K562 (cell line): ENCODE results near the gene WDR47. TPM values are rescaled to one million over a fixed set of nuclear protein-coding genes. Genes with fewer than 3 reads are reported as not detected.

Experiments
- ARID2 ChIP-seq: fragments of 450-650 bp; IDR thresholded peaks from 2 replicates; pipeline ENCODE4 v1.6.1; 2017; ENCODE audit warnings: antibody characterized with exemption, mild to moderate bottlenecking
- ATF1 ChIP-seq, 2 experiments: fragments of 450-650 bp in 1 of 2; IDR thresholded peaks; 2 replicates each; pipeline ENCODE4 v1.6.1; 2016; ENCODE audit warnings: missing compliant biosample characterization in 1 of 2, missing genetic modification characterization in 1 of 2
- CHD4 ChIP-seq: fragments of 200-600 bp; sonication (generic); IDR thresholded peaks from 3 replicates; pipeline ENCODE4 v1.6.1; 2012; ENCODE audit warnings: low read depth, mild to moderate bottlenecking, mixed read lengths, low read length, inconsistent platforms; ENCODE audit not compliant: insufficient read depth, insufficient replicate concordance, poor library complexity, severe bottlenecking
- GTF2B ChIP-seq: IDR thresholded peaks from 2 replicates; pipeline ENCODE4 v1.6.1; 2011; ENCODE audit not compliant: insufficient read length; ENCODE audit errors: extremely low read depth
- HCFC1 ChIP-seq: IDR thresholded peaks from 2 replicates; pipeline ENCODE4 v1.6.1; 2012; ENCODE audit warnings: low read depth, low read length, improper control_type of control experiment
- KDM4B ChIP-seq, 2 experiments: fragments of 450-650 bp in 1 of 2; sonication (generic) in 1 of 2; IDR thresholded peaks; 2 replicates each; pipeline ENCODE4 v1.6.1; 2016 to 2017; ENCODE audit warnings: borderline replicate concordance in 2 of 2, antibody characterized with exemption in 1 of 2, low read depth in 1 of 2, mild to moderate bottlenecking in 1 of 2
- KLF13 ChIP-seq: fragments of 450-650 bp; IDR thresholded peaks from 2 replicates; pipeline ENCODE4 v1.6.1; 2016; ENCODE audit warnings: missing genetic modification characterization, low read depth, mild to moderate bottlenecking, missing compliant biosample characterization, moderate library complexity, borderline replicate concordance
- MBD2 ChIP-seq: sonication (generic); IDR thresholded peaks from 2 replicates; pipeline ENCODE4 v1.6.1; 2016; ENCODE audit warnings: low read depth, borderline replicate concordance
- MYC ChIP-seq, 2 experiments: fragments of 250-450 bp in 1 of 2; sonication (Bioruptor Pico) in 1 of 2; IDR thresholded peaks; 2 replicates each; pipeline versions ENCODE4 v1.5.1 to v1.6.1; 2012 to 2021; ENCODE audit warnings: low read depth in 2 of 2, borderline replicate concordance in 1 of 2, improper control_type of control experiment in 1 of 2, low read length in 1 of 2, mild to moderate bottlenecking in 1 of 2, moderate library complexity in 1 of 2
- NCOA1 ChIP-seq: fragments of 450-650 bp; IDR thresholded peaks from 2 replicates; pipeline ENCODE4 v1.6.1; 2016; ENCODE audit warnings: low read depth
- NCOA6 ChIP-seq: fragments of 450-650 bp; IDR thresholded peaks from 2 replicates; pipeline ENCODE4 v1.6.1; 2017; ENCODE audit warnings: mild to moderate bottlenecking
- PCBP2 ChIP-seq: fragments of 200-400 bp; formaldehyde crosslinking; IDR thresholded peaks from 2 replicates; pipeline ENCODE4 v1.6.1; 2018; ENCODE audit warnings: low read length, low read depth, mild to moderate bottlenecking, moderate library complexity; ENCODE audit not compliant: poor library complexity, severe bottlenecking
- PHB2 ChIP-seq: fragments of 450-650 bp; IDR thresholded peaks from 2 replicates; pipeline ENCODE4 v1.6.1; 2017; ENCODE audit warnings: low read depth
- PTRF ChIP-seq: fragments of 450-650 bp; IDR thresholded peaks from 2 replicates; pipeline ENCODE4 v1.6.1; 2016; ENCODE audit warnings: mild to moderate bottlenecking, missing genetic modification characterization, missing compliant biosample characterization
- RCOR1 ChIP-seq, 2 experiments: IDR thresholded peaks; 2 replicates each; pipeline ENCODE4 v1.6.1; 2012; ENCODE audit warnings: low read depth in 2 of 2, low read length in 2 of 2, borderline replicate concordance in 1 of 2, improper control_type of control experiment in 1 of 2
- SMAD1 ChIP-seq: fragments of 150-350 bp; IDR thresholded peaks from 2 replicates; pipeline ENCODE4 v1.6.1; 2014; ENCODE audit warnings: low read length, low read depth; ENCODE audit not compliant: partially characterized antibody
- SRSF3 ChIP-seq: fragments of 200-400 bp; formaldehyde crosslinking; IDR thresholded peaks from 2 replicates; pipeline ENCODE4 v1.6.1; 2016; ENCODE audit warnings: mild to moderate bottlenecking, low read length, moderate library complexity; ENCODE audit not compliant: insufficient read depth
- ZBTB17 ChIP-seq: fragments of 450-650 bp; formaldehyde crosslinking; IDR thresholded peaks from 2 replicates; pipeline ENCODE4 v1.4.0; 2020; ENCODE audit warnings: mild to moderate bottlenecking
- ZNF146 ChIP-seq: IDR thresholded peaks from one replicate; pipeline ENCODE4 v1.6.1; 2018; ENCODE audit warnings: missing compliant biosample characterization; ENCODE audit not compliant: unreplicated experiment
- ZNF316 ChIP-seq: fragments of 450-650 bp; IDR thresholded peaks from 2 replicates; pipeline ENCODE4 v1.6.1; 2016
- ZNF586 ChIP-seq: fragments of 450-650 bp; formaldehyde crosslinking; conservative IDR thresholded peaks from 2 replicates; pipeline ENCODE4 v1.4.0; 2020; ENCODE audit warnings: mild to moderate bottlenecking, moderate library complexity
- ZNF592 ChIP-seq: fragments of 450-650 bp; IDR thresholded peaks from 2 replicates; pipeline ENCODE4 v1.6.1; 2017; ENCODE audit warnings: antibody characterized with exemption, mild to moderate bottlenecking
- ZNF695 ChIP-seq: fragments of 450-650 bp; formaldehyde crosslinking; IDR thresholded peaks from 2 replicates; pipeline ENCODE4 v1.4.0; 2020; ENCODE audit warnings: mild to moderate bottlenecking, moderate library complexity
- ZNF780A ChIP-seq: fragments of 250-450 bp; sonication (Bioruptor Pico); IDR thresholded peaks from 2 replicates; pipeline ENCODE4 v1.5.0; 2021; ENCODE audit warnings: mild to moderate bottlenecking
- polyA plus RNA-seq, 8 experiments: library from polyadenylated mRNA; depleted of rRNA in 4 of 8; stranded (reverse) in 5 of 8; unstranded in 3 of 8; fragments of >200 nt; fragmentation: Nextera tagmentation in 2 of 8; fragmentation: Illumina TruSeq in 1 of 8; extraction: Ambion mirVana in 2 of 8; extraction: Trizol in 1 of 8; gene quantifications; 2 replicates each; pipeline versions ENCODE4 v1.2.1 to v1.2.3, GENCODE V29; 2011 to 2014; ENCODE audit warnings: inconsistent platforms in 1 of 8, missing spikeins in 1 of 8
- total RNA-seq, 7 experiments: library from RNA; depleted of rRNA in 6 of 7; stranded (reverse); fragments of >200 nt in 6 of 7; fragmentation: Illumina TruSeq in 2 of 7; extraction: Trizol in 2 of 7; gene quantifications; 2 replicates each; pipeline versions ENCODE4 v1.2.1 to v1.2.3, GENCODE V29; 2011 to 2021; ENCODE audit warnings: low replicate concordance in 1 of 7

Gene WDR47
- total and polyA plus RNA-seq, 9 of the 15 experiments (the other 6 are each of a cell fraction or from before 2014, with no cell fraction given) = 1.3 to 10.1 (median 4.9) TPM

GRCh38 chr1:109091078-109091838, 49.4 kb upstream of the WDR47 start (continued):
- no peak for TF ChIP-seq SMAD1
- no peak for TF ChIP-seq KLF13 (tag)
- TF ChIP-seq RCOR1 (IDR thresholded peaks at IDR 0.05; ENCODE audit: borderline replicate concordance in 1 of 2, low read depth in 2 of 2, low read length in 2 of 2) = no peak
- 0 out of 2 replicates have a peak, but pooled peaks have one; percentile 6 for TF ChIP-seq HCFC1
- no peak for TF ChIP-seq PCBP2
- no peak for TF ChIP-seq ZNF586 (CRISPR knock-in tag)
- TF ChIP-seq PHB2 = 0 out of 2 replicates have a peak, but pooled peaks have one; percentile 13
- peak; percentile 30; the same call in 1 of the 2 replicates for TF ChIP-seq MYC (IDR thresholded peaks at IDR 0.05; ENCODE audit: low read depth, low read length)
- no peak for TF ChIP-seq MYC (CRISPR knock-in tag; IDR thresholded peaks at IDR 0.05; ENCODE audit: borderline replicate concordance, low read depth)
- TF ChIP-seq GTF2B = no peak
- TF ChIP-seq MBD2 = no peak
- no peak for TF ChIP-seq KDM4B (IDR thresholded peaks at IDR 0.05; ENCODE audit: borderline replicate concordance in 2 of 2, low read depth in 1 of 2)
- TF ChIP-seq ZNF316 = peak; percentile 83
- TF ChIP-seq ATF1 (CRISPR knock-in tag; IDR thresholded peaks at IDR 0.05) = no peak
- no peak for TF ChIP-seq ATF1 (tag; IDR thresholded peaks at IDR 0.05)
- no peak for TF ChIP-seq ZNF780A
- TF ChIP-seq ZNF695 (CRISPR knock-in tag) = no peak
- no peak; the same call in 1 of the 2 replicates for TF ChIP-seq ZNF592
- TF ChIP-seq NCOA6 = no peak
- no peak for TF ChIP-seq CHD4
- TF ChIP-seq NCOA1 = no peak
- no peak for TF ChIP-seq SRSF3
- no peak for TF ChIP-seq PTRF (tag)
- no peak for TF ChIP-seq ARID2
- no peak for TF ChIP-seq ZBTB17 (CRISPR knock-in tag)
- TF ChIP-seq ZNF146 = no peak
